ENCODE data around the gene TK2. TPM values are rescaled to one million over a fixed set of nuclear protein-coding genes. Genes with fewer than 3 reads are reported as not detected.

The TK2 gene
- total RNA-seq, 4 donors from 2014 or later = 15.7 to 20.6 (median 16.6) TPM

DNA sequence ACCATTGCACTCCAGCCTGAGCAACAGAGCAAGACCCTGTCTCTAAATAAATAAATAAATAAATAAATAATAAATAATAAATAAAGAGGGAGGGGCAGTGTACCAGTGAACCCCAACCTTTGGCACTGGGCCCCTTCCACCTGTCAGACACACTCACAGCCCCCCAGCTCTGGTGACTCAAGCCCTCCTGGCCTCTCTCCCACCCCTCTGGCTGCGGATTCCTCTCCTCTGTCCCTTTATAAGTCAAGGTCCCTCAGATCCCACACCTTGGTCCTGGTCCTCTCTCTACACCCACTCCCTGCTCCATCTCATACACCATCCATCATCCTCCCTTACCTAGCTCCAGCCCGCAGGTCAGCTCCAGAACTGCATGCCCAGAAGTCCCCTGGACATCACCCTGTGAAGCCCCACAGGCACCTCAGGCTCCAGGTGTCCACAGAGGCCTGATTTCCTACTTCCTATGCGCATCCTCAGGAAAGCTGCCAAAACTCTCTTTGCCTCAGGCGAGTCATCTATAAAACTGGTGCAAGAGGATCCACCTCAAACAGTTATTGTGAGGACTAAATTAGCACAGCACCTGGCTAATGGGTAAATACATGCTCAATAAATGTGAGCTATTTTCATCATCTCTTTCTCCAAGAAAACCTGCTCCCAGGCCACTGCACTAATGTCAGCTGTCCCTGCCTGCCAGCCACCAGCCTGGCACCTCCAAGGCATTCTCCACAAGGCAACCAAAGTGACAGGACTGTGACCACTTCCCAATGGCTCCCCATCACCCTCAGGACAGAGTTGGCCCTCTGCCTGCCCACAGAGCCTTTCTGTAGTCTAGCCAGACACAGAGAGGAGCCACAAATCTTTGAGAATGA lies 76.0 kb downstream of the TK2 start:
- intact Hi-C loops (cut with DNase I; ENCODE audit: low total_unique reads) = no loop called here
- DNase-seq = no peak
- 73 to 75% methylated on average over 3 to 4 of the region's 4 CpGs for WGBS, 2 donors (ENCODE audit: low coverage in 1 of 2)

GRCh38 chr16:66473051-66473571 lies 76.8 kb downstream of the TK2 start:
- no peak for DNase-seq
- Histone ChIP-seq H3K27me3 (peaks cover 14% of the 10 kb centered on the region), H3K4me3 (no peak overlapping the region), H3K27ac (no peak overlapping the region), H3K36me3 (no peaks in the 10 kb centered on the region), H3K9me3 (no peaks in the 10 kb centered on the region), H3K4me1 (no peaks in the 10 kb centered on the region)
- WGBS, 2 donors (ENCODE audit: low coverage in 1 of 2) = 84% methylated on average over 13 of the region's 15 CpGs; no CpG with 5 or more reads in 1 of the 2 donors
- in situ Hi-C loops (cut with MboI; ENCODE audit: low pct_ligation_motif_present in 1 of 4, low pct_unique_long_range_greater_than_20kb in 1 of 4, low sequenced_read_pairs in 3 of 4) (no loop called here), intact Hi-C loops (cut with DNase I; ENCODE audit: low total_unique reads) (no loop called here)
- TF ChIP-seq CTCF (IDR thresholded peaks at IDR 0.05) (no peak), POLR2AphosphoS5 (IDR thresholded peaks at IDR 0.05) (no peak), POLR2A (IDR thresholded peaks at IDR 0.05) (no peak), EP300 (IDR thresholded peaks at IDR 0.05; ENCODE audit: low read depth) (no peak)

More for the DNA sequence above, 76.0 kb downstream of the TK2 start:
- Histone ChIP-seq H3K4me1 (no peaks in the 10 kb centered on the region), H3K27me3 (peaks cover 14% of the 10 kb centered on the region), H3K4me3 (no peak overlapping the region), H3K27ac (no peak overlapping the region), H3K36me3 (no peaks in the 10 kb centered on the region), H3K9me3 (no peaks in the 10 kb centered on the region)
- TF ChIP-seq CTCF (IDR thresholded peaks at IDR 0.05) = no peak
- no peak for TF ChIP-seq POLR2A (IDR thresholded peaks at IDR 0.05)
- no peak for TF ChIP-seq EP300 (IDR thresholded peaks at IDR 0.05; ENCODE audit: low read depth)
- TF ChIP-seq POLR2AphosphoS5 (IDR thresholded peaks at IDR 0.05) = no peak
- in situ Hi-C loops (cut with MboI; ENCODE audit: low pct_ligation_motif_present in 1 of 4, low pct_unique_long_range_greater_than_20kb in 1 of 4, low sequenced_read_pairs in 3 of 4) = no loop called here

- Histone ChIP-seq H3K27ac (no peak overlapping the region), H3K9me3 (no peaks in the 10 kb centered on the region), H3K36me3 (no peaks in the 10 kb centered on the region), H3K4me1 (no peaks in the 10 kb centered on the region), H3K4me3 (no peak overlapping the region), H3K27me3 (peaks cover 9% of the 10 kb centered on the region)
- no peak for DNase-seq
- in situ Hi-C loops (cut with MboI; ENCODE audit: low pct_ligation_motif_present in 1 of 4, low pct_unique_long_range_greater_than_20kb in 1 of 4, low sequenced_read_pairs in 3 of 4) (no loop called here), intact Hi-C loops (cut with DNase I; ENCODE audit: low total_unique reads) (no loop called here)
- TF ChIP-seq CTCF (IDR thresholded peaks at IDR 0.05) (no peak), POLR2AphosphoS5 (IDR thresholded peaks at IDR 0.05) (no peak), POLR2A (IDR thresholded peaks at IDR 0.05) (no peak), EP300 (IDR thresholded peaks at IDR 0.05; ENCODE audit: low read depth) (no peak)
- WGBS, 2 donors (ENCODE audit: low coverage in 1 of 2) = 91% methylated on average over 10 of the region's 10 CpGs; no CpG with 5 or more reads in 1 of the 2 donors
These were observed 78.1 kb downstream of the TK2 start for GRCh38 chr16:66471716-66472393.

DNA sequence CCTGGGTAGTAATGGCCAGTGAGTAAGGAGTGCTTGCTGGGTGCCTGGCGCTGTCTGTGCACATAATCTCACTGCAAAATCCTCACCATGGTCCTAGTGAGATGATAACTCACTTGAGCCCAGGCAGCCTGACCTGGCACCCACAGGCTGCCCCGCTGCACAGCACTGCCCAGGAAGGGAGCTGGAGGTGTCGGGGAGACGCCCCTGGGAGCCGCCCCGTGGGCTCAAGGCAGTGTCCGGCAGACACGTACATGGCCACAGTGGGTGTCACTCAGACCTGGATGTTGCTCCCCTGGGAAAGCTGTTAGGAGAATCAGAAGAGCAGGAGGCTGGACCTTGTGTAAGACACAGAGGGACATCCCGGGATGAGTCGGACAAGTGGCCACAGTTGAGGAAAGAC lies 78.7 kb downstream of the TK2 start:
- intact Hi-C loops (cut with DNase I; ENCODE audit: low total_unique reads) = no loop called here
- Histone ChIP-seq H3K4me3 (no peak overlapping the region), H3K4me1 (no peaks in the 10 kb centered on the region), H3K27ac (no peak overlapping the region), H3K27me3 (peaks cover 9% of the 10 kb centered on the region), H3K9me3 (no peaks in the 10 kb centered on the region), H3K36me3 (no peaks in the 10 kb centered on the region)
- in situ Hi-C loops (cut with MboI; ENCODE audit: low pct_ligation_motif_present in 1 of 4, low pct_unique_long_range_greater_than_20kb in 1 of 4, low sequenced_read_pairs in 3 of 4) = no loop called here
- no peak for TF ChIP-seq POLR2AphosphoS5 (IDR thresholded peaks at IDR 0.05)
- no peak for TF ChIP-seq CTCF (IDR thresholded peaks at IDR 0.05)
- TF ChIP-seq EP300 (IDR thresholded peaks at IDR 0.05; ENCODE audit: low read depth) = no peak
- WGBS, 2 donors (ENCODE audit: low coverage in 1 of 2) = 96% methylated on average over 6 of the region's 10 CpGs; no CpG with 5 or more reads in 1 of the 2 donors
- no peak for DNase-seq

Measured in transverse colon (tissue), 4 donors.